OCI-LY3 (cell line): ENCODE data around the gene AQP10.

Experiments
- EZH2phosphoT487 ChIP-seq: fragments of 200-600 bp; shearing (Covaris generic); IDR thresholded peaks from 2 replicates; pipeline ENCODE4 v1.6.1; 2018; ENCODE audit warnings: antibody characterized with exemption, mixed run types, low read depth
- TF ChIP-seq, protein P1 (sequence below): fragments of 200-600, 300-600 bp; sonication (generic); IDR thresholded peaks from 2 replicates; pipeline ENCODE4 v1.5.1; 2014; ENCODE audit warnings: antibody characterized with exemption, low read length, low read depth

DNA sequence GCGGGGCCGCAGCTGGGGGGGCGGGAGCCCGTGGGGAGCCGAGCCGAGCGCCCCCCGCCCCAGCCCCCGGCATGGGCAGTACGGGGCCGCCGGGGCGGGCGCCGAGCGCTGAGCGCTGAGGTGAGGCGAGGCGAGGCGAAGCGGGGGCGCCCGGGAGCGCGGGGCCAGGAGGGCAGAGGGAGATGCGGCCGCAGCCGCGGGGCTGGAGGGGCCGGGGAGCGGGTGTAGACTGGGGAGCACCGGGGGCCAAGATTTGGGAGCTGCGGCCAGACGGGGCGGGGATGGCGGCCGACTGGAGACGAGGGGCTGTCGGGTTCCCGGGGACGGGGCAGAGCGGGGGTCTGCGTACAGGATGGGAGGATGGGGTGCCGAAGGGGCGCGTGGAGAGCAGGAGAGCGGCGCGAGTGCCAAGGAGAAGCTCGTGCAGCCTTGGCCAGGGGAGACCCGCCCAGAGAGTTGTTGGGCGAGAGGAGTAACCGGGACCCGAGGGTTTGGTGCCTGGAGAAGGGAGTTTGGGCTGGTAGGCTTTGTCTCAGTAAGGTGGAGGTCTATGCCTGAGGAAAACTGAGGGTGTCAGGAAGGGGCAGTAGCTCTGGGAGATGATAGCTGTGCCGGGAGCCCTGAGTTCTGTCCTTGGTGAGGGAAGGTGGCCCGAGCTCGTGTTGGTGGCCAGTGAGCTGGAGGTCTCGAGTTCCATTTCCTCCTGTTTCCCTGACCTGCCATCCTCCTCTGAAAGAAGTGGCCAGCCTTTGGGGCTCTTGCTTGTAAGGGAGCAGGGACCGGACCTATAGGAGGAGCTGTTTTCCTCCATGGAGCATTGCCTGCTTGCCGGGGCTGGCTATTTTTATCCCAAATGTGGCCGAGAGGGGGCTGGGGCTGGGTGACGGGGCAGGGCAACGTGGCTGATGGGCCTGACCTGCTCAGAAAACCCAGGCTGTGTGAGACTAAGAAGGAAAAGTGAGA lies 5.0 kb downstream of the AQP10 start:
- TF ChIP-seq, protein P1, sequence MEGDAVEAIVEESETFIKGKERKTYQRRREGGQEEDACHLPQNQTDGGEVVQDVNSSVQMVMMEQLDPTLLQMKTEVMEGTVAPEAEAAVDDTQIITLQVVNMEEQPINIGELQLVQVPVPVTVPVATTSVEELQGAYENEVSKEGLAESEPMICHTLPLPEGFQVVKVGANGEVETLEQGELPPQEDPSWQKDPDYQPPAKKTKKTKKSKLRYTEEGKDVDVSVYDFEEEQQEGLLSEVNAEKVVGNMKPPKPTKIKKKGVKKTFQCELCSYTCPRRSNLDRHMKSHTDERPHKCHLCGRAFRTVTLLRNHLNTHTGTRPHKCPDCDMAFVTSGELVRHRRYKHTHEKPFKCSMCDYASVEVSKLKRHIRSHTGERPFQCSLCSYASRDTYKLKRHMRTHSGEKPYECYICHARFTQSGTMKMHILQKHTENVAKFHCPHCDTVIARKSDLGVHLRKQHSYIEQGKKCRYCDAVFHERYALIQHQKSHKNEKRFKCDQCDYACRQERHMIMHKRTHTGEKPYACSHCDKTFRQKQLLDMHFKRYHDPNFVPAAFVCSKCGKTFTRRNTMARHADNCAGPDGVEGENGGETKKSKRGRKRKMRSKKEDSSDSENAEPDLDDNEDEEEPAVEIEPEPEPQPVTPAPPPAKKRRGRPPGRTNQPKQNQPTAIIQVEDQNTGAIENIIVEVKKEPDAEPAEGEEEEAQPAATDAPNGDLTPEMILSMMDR: peak; percentile 42
- no peak for TF ChIP-seq EZH2phosphoT487
